Astrocyte of the cerebellum (primary cell): ENCODE results near the gene DCXR.

Experiments
- DNase-seq: peaks from one replicate; pipeline ENCODE4 v3.0.0-alpha.2; 2011; ENCODE audit warnings: low read depth
- H3K4me3 ChIP-seq: 2 replicates; pipeline ENCODE4 v1.5.1; 2011; ENCODE audit warnings: mild to moderate bottlenecking, low read depth, low read length, moderate library complexity
- in situ Hi-C: cut with HindIII; loops from 2 replicates; pipeline ENCODE4 v1.10.0; 2017; ENCODE audit warnings: low sequenced_read_pairs
- TF ChIP-seq, protein P1 (sequence below): IDR thresholded peaks from 2 replicates; pipeline ENCODE4 v1.5.1; 2012; ENCODE audit warnings: low read length, low read depth, moderate library complexity, mild to moderate bottlenecking; ENCODE audit errors: missing control alignments

Gene DCXR

DNA sequence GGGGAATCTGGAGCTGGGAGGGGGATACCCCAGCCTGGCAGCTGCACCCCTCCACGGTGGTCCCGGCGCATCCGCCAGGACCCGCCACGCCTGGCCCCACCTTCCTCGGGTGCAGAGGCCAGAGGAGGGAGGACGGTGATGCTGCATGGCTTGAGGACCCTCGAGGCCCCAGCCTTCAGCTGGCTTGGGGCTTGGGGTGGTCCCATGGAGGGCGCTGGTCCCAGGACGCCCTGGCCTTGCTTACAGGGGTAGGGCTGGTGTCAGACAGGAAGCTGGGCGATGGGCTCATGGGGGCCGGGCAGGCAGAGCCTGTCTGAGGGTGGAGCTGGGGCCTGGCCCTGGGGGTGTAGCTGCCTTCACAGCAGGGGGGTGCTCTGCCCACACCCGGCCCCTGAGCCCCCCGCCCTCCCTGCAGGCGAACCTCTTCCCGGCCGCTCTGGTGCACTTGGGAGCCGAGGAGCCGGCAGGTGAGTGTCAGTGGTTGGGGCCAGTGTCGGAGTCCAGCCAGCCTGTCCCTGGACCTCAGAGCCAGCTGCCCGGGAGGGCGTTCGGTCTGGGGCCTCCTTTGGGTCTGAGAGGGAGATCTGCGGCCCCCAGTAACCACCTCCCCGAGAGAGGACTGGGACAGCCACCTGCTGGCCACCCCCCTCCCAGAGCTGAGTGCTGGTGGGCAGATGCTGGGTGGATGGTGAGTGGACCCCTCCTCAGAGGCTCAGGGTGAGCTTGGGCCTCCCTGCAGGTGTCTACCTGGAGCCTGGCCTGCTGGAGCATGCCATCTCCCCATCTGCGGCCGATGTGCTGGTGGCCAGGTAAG lies 21.2 kb downstream of the DCXR start:
- TF ChIP-seq, protein P1, sequence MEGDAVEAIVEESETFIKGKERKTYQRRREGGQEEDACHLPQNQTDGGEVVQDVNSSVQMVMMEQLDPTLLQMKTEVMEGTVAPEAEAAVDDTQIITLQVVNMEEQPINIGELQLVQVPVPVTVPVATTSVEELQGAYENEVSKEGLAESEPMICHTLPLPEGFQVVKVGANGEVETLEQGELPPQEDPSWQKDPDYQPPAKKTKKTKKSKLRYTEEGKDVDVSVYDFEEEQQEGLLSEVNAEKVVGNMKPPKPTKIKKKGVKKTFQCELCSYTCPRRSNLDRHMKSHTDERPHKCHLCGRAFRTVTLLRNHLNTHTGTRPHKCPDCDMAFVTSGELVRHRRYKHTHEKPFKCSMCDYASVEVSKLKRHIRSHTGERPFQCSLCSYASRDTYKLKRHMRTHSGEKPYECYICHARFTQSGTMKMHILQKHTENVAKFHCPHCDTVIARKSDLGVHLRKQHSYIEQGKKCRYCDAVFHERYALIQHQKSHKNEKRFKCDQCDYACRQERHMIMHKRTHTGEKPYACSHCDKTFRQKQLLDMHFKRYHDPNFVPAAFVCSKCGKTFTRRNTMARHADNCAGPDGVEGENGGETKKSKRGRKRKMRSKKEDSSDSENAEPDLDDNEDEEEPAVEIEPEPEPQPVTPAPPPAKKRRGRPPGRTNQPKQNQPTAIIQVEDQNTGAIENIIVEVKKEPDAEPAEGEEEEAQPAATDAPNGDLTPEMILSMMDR: no peak
- no peak for DNase-seq
- H3K4me3 ChIP-seq: no peak overlapping the region
- in situ Hi-C loops: no loop called here

DNA sequence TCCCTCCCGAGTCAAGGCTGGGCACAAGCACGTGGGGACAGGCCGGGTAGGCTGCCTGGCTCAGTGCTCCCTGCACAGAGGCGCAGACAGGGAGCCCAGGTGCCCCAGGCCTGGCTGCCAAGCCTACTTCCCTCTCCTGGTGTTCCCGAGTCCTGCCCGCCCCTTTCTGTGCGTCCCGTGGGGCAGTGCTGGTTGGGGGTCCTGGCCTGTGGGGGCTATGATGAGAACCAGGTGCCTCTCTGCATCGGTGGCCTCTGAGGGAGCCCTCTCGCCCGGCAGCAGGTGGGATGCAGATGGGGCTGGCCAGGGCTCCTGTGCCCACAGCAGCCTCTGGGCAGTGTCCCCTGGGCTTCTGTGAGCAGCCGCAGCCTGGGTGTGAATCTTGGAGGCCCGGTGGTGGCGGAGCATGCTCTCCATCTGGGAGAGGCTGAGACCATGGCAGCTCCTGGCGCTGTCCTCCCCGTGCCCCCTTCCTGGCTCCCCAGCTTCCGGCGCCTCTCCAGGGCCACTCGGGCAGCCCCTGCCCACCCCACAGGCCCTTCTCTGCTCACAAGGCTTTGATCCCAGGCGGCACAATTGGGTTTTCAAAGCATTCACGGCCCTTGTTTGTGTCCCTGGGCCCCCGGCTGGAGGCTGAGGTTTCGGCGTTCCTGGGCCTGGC lies 22.1 kb downstream of the DCXR start:
- no peak overlapping the region for H3K4me3 ChIP-seq
- no peak for DNase-seq
- TF ChIP-seq, protein P1: no peak
- in situ Hi-C loops: no loop called here

DNA sequence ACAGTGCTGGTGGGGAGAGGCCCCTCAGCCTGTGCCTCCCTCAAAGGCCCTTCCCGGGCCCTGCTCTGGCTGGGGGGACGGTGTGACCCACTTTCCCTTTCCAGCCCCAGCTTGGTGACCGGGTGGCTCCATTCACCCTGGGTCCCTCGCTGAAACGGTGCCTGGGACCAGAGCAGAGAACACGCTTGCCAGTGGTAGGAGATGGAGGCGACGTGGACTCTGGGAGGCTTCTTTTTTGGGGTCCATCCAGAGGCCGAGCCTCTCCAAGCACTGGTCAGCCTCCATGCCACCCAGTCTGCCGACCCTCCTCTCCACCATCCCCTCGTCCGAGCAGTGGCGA lies 22.6 kb downstream of the DCXR start:
- in situ Hi-C loops: no loop called here
- H3K4me3 ChIP-seq: no peak overlapping the region
- TF ChIP-seq, protein P1: no peak
- no peak for DNase-seq

DNA sequence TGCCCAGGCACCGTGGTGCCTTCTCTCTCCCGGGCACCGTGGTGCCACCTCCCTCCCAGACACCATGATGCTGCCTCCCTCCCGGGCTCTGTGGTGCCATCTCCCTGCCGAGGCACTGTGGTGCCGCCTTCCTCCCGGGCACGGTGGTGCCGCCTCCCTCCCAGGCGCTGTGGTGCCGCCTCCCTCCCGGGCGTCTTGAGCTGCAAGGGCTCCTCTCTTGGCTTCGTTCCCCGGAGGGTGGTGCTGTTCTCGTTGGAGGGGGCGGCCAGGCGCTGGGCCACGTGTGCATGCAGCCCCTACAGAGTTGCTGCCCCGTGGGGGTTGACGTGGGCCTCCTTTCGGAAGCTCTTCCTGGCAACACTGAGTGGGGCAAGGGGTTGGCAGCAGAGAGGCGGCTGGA lies 23.1 kb downstream of the DCXR start:
- TF ChIP-seq, protein P1: no peak
- in situ Hi-C loops: no loop called here

DNA sequence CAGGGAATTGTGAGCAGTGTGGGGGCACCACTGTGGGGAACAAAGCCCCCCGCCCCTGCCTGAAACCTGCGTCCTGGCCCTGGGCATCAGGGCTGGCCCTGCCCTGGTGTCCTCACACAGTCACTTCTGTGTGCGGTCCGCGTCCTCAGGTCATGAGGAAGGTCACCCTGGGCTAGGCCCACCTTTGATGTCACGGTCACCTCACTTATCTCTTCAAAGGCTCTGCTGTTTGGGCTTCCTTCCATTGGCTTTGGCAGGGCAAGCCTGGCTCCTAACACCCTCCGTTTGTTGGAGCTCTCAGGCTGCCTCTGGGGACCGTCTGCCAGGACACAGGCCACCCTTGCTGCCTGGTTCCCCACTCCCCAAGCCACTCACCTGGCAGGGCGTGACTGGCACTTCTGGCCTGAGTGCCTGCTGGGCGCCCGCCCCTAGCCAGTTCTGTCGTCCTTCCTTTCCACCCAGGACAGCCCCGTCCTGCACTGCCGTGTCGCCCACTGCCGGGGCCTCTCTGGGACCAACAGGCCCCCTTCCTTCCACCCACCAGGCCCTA lies 23.6 kb downstream of the DCXR start:
- H3K4me3 ChIP-seq: no peak overlapping the region
- in situ Hi-C loops: no loop called here
- TF ChIP-seq, protein P1: no peak
- DNase-seq: no peak

More for the DNA sequence above, 23.1 kb downstream of the DCXR start:
- H3K4me3 ChIP-seq: no peak overlapping the region
- DNase-seq: no peak

DNA sequence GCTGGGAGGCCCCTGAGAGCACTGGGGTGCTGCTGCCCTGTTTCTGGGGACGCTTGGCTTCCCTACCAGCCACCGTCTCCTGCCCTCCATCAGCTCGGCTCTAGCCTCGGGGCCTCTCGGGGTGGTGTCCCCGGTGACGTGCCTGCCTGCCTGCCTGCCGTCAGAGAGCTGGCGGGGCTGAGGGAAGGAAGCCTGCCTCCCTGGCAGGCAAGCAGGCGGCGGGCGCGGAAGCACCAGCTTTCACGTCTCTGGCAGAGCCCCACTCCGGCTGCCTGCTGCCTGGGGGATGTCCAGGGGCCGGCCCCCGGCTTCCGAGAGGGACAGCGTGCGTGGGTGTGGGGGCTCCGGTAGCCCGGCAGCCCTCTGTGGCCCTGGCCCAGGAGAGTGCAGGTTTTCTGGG lies 24.2 kb downstream of the DCXR start:
- DNase-seq: no peak
- TF ChIP-seq, protein P1: no peak
- in situ Hi-C loops: no loop called here
- H3K4me3 ChIP-seq: no peak overlapping the region
